Epidermal melanocyte (primary cell): ENCODE results near the gene AIG1.
"Not testable (repeated sequence)": the region's sequence is repeated elsewhere in the genome, so short reads cannot be mapped to it uniquely, and the experiment has no call there.

Source experiments
- DNase-seq: peaks from one replicate; pipeline ENCODE4 v3.0.0; 2011; ENCODE audit warnings: low spot score; ENCODE audit not compliant: insufficient read length

AIG1 gene, protein sequence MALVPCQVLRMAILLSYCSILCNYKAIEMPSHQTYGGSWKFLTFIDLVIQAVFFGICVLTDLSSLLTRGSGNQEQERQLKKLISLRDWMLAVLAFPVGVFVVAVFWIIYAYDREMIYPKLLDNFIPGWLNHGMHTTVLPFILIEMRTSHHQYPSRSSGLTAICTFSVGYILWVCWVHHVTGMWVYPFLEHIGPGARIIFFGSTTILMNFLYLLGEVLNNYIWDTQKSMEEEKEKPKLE

DNA sequence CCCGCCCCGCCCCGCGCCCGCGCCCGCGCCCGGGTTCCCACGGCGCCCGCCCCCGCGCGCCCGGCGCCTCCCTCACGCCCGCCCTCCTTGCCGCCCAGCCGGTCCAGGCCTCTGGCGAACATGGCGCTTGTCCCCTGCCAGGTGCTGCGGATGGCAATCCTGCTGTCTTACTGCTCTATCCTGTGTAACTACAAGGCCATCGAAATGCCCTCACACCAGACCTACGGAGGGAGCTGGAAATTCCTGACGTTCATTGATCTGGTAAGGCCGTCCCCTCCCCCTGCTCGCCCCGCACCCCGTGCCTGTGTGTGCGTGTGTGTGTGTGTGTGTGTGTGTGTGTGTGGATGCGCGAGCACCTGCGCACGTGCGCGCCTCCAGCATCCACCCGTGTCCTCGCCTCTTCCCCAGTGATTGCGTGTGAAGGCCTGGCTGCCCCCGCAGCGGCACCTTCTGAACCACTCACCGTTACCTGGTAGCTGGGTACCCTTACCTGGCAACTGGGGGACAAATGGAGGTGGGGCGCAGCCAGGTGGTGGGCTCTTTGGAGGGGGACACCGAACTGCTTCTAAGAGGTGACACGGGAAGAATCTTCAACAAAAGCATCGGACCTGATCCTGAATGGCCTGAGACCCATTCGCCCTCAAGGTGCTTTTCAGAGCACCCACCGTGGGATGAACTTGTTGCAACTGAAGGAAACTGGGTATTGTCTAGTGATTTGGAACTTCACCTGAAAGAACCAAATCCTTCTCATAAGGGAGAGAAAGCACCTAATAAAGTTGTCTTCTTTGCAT is at the start of gene AIG1:
Gene AIG1 (plus strand): TSS at position 84 of the 791 bp plus-strand sequence. CDS start 37 bp downstream, at position 121.
- DNase-seq, result no peak

DNA sequence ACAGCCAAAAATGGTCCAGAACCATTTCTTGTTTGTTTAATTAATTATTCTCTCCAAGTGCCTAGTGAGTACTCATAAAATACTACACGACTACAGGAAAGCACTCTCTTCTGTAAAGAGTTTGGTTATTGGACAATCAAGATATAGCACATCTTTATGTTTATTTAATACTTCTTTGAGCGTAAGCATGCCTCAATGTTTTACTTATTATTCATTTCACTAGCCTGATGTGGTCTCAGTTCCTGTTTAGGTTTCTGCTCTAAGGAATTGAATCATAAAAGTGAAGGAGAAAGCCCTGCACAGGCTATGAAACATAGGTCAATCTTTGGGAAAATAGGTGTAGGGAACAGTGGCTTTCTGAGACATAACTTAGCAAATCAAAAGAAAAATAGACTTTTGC is 45.9 kb upstream of the AIG1 start:
- DNase-seq, result no peak

DNA sequence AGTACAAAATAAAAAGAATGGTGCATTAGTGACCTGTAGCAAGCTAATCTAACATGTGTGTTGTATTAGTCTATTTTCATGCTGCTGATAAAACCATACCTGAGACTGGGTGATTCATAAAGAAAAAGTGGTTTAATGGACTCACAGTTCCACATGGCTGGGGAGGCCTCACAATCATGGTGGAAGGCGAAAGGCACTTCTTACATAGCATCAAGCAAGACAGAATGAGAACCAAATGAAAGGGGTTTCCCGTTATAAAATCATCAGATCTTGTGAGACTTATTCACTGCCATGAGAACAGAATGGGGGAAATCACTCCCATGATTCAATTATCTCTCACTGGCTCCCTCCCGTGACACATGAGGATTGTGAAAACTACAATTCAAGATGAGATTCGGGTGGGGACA is 45.4 kb upstream of the AIG1 start:
- no peak for DNase-seq

DNA sequence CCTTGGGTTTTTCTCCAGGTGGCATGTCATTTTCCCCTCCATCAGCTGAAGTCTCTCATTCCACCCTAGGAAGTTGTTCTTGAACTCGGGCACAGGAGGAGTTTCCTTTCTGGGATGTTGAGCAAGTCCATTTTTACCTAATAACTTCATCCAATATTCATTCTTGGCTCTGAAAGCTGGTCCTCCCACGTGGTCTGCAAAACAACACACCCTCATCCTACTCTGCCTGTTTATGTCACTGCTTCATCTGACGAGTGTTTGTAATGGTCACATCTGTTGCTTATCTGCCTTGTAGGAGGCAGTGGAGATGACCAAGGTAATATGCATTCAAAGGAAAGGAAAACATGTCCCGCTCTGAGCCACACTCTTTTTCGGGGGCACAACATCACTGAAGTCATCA is 41.7 kb upstream of the AIG1 start:
- no peak for DNase-seq

DNA sequence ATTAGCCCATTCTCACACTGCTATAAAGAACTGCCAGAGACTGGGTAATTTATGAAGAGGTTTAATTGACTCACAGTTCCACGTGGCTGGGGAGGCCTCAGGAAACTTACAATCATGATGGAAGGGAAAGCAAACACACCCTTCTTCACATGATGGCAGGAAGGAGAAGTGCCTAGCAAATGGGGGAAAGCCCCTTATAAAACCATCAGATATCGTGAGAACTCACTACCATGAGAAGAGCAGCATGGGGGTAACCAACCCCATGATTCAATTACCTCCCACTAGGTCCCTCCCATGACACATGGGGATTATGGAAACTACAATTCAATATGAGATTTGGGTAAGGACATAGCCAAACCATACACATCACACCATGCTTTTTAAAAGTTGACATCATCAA is 39.8 kb upstream of the AIG1 start:
- DNase-seq, result not testable (repeated sequence)

DNA sequence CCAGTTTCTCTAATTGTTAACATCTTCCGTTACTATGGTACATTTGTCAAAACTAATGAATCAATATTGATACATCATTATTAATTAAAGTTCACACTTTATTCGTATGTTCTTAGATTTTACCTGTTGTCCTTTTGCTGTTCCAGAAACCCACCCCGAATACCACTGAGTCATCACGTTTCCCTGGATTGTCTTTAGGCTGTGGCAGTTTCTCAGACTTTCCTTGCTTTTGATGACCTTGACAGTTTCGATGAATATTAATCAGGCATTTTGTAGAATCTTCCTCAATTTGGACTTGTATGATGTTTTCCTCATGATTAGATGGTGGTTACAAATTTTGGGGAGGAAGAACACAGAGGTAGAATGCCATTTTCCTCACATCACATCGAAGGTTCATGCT is 39.1 kb upstream of the AIG1 start:
- no peak for DNase-seq

DNA sequence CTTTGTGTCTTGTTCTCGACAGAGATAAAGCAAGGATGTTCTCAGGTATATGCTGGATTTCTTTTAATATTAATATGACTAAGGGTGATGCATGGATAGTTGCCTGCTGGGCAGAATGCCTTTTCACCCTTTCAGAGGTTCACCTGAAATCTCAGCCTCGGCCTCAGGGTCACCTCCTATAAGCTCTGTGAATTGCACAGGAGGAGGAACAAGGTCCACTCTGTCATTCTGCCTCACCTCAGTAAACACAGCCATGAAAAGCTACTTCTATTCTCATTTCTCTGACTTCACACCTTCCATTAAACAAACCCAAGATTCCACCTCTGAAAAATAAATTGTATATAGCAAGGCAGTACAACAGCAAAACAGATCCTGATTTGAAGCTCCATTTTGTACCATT is 38.1 kb upstream of the AIG1 start:
- no peak for DNase-seq

DNA sequence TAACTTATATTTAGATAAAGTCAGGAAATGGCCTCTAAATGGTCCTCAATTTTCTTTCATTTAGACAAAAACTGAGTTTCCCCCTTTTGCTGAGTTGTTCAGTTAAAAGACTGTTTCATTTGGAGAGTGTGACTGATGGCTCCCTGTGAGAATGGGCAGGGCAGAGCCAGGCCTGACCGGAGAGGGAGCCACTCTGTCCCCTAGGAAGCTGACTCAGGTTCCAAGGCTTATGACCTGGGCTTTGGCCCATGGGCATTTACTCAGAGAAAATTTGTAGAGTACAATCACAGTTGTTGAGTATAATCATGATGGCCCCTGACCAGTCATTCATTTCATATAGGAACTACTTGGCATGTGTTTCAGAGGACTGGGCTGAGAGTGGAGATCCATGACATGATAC is 37.0 kb upstream of the AIG1 start:
- DNase-seq, result no peak

DNA sequence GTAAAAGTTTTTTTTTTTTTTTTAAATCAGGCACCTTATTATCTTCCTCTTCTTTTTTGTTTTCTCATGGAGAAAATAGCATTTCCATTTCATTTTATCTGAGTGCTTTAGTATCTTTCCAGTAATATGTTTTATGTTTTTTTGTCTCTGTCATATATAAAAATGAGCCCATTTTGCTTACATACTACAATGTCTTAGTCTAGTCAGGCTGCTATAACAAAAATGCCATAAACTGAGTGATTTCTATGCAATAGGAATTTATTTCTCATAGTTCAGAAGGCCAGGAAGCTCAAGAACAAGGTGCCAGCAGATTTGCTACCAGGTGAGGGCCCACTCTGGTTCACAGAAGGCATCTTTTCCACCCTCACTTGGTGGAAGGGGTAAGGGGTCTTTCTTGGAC is 35.7 kb upstream of the AIG1 start:
- no peak for DNase-seq

DNA sequence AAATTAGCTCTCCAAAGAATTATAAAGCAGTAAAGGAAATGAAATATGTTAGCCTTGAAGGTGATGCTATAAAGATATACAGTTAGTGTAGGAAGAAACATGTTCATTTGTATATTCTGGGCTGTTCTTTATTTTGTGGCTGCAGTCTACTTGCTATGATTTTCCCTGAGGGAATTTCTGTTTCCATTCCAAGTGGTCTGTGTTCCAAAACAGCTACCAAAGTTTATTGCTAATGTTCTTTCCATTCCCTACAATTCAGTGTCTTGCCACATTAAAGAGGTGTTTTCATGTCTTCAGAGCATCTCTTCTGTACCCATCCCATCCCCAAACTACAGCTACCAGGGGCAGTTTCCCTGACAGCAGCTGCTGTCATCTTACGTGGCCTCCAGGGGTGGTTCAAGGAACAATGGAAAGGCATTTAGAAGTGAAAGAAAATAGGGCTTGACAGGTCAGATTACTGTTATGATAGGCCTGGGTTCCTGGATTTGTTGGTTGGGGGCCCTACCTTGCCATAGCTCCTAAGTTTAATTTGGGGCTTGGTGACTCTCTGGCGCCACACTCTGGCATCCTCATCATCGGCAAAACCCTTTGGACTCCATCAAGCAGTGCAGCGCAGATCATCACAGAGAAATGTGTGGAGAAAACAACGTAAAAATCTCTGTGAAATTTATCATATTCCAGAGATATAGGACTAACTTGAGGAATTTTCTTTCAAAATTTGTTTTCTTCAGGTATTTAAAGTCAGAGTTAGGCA is 33.8 kb upstream of the AIG1 start:
- no peak for DNase-seq

DNA sequence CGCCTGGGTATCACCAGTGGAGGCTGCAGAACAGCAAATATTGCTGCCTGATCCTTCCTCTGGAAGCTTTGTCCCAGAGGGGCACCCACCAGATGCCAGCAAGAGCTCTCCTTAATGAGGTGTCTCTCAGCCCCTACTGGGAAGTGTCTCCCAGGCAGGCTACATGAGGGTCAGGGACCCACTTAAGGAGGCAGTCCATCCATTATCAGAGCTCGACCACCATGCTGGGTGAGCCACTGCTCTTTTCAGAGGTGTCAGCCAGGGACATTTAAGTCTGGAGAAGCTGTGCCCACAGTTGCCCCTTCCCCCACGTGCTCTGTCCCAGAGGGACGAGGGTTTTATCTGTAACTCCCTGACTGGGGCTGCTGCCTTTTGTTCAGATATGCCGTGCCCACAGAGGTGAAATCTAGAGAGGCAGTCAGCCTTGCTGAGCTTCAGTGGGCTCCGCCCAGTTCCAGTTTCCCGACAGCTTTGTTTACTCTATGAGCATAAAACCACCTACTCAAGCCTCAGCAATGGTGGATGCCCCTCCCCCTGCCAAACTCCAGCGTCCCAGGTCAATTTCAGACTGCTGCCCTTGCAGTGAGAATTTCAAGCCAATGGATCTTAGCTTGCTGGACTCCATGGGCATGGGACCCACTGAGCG is 25.9 kb upstream of the AIG1 start:
- DNase-seq, result no peak

DNA sequence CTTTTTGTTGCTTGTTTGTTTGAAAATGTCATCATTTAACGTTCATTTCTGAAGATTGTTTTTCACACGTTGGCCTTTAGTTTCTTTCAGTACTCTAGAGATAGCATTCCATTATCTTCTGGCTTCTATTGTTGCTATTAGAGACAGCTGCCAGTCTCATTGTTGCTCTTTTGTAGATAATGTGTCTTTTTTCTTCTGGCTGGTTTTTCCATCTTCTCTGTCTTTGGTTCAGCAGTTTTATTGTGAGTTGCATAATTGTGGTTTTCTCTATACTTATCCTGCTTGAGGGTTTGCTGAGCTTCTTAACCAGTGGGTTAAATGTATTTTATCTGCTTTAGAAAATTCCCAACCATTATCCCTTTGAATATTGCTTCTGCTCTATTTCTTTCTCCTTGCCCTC is 23.2 kb upstream of the AIG1 start:
- DNase-seq, result no peak

DNA sequence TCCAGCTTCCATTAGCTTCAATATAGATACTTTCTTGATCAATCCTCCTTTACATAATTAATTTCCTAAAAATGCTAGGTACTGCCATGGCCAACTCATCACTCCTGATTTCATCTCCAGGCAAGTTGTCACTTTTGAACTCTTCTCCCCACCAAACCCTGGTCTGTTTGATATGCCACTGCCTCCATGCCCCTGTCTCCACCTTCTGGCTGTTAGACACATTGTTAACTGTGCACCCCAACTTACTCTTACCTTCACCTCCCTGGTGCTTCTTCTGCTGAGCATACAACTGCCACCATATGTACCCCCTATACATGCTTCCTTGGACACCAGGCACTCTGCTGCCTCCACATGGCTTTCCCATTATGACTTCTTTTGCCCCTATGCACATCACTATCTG is 21.9 kb upstream of the AIG1 start:
- no peak for DNase-seq

DNA sequence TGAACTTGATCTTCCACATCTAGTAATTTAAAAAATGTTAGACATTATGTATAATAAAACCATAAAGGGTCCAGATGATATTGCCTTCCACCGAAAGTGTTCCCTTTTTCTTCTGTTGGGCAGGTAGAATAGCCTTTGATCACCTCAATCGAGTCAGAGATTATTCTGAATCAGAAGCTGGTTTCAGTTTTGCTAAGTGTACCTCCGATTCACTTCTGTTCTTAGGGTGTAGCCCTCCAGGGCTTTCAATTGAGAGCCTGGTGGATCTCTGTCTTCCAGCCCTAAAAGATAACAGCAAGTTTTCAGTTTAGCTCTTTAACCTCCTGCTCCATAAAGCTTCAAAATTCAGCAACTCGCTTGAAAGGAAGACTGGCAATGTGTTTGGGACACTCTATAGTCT is 21.1 kb upstream of the AIG1 start:
- no peak for DNase-seq

DNA sequence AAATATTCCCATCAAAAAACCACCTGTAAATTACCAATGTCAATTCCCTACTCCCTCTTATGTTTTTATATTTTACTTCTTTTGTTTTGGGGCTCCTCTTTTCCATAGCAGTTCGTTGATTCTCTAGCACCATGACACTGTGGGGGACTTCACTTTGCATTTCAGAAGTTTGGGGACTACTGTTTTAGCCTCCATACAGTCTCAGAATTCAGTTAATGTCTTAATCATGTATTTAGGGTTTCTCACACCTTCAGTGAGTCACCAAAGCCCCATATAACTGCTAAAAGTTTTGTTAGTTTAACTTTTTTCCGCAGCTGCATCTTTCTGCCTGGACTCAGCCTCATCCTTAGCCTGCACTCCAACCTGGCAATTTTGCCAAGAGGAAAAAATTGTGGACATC is 20.7 kb upstream of the AIG1 start:
- DNase-seq, result no peak

DNA sequence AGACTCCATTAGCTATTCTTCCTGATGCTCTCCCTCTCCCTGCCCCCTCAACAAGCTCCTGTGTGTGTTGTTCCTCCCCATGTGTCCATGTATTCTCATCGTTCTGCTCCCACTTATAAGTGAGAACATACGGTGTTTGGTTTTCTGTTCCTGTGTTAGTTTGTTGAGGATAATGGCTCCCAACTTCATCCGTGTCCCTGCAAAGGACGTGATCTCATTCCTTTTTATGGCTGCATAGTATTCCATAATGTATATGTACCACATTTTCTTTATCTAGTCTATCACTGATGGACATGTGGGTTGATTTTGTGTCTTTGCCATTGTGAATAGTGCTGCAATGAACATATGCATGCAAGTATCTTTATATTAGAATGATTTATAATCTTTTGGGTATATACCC is 16.3 kb upstream of the AIG1 start:
- DNase-seq, result not testable (repeated sequence)

DNA sequence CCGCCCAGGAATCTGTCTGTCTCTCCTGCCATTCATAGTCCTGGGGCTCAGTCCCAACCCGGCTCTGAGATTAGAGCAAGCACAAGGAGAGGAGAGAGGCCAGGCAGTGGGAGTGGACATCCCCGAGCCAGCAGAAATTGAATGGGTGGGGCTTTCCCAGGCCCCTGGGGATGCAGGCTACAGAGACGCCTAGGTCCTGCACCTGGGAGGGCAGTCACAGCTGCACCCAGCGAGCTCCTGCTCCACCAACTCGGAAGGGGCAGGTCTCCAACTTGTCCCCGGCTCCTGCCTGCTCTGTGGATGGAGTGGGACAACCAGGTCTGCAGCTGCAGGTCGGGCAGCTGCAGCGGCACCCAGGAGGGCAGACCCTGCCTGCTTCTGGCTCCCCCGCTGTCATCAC is 11.1 kb upstream of the AIG1 start:
- no peak for DNase-seq

DNA sequence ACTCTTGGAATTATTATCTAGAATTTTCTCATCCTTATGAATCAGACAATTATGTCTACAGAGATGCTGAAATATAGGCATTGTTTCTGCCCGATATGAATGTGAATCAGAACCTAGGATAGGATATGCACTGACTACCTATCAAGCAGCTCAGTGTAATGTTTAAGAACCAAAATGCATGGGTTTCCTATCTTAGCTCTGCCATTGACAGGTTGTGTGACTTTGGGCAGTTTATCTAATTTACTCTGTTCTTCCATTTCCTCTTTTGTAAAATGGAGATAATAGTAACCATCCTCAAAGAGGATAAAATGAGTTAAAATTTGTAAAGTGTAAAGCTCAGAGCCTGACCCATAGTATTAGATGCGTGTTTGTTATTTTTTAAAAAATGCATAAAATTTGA is 10.2 kb upstream of the AIG1 start:
- no peak for DNase-seq

DNA sequence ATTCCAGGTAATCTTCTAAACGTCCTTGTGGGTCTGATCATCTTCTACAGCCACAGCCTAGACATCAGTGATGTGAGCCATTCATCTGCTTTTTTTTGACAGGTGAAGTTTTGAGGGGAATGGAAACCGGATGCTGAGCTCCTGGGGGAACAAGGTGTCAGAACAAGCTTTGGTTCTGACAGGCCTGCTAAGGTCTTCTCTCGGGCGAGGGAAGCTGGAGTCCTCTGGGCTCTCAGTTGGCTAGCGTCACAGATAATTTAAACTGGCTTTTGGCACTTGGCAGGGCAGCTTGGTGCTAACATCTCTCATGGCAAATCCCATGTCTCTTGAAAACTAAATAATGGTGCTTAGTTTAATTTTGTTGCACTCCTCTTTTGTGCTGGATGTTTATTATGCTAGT is 8.4 kb upstream of the AIG1 start:
- no peak for DNase-seq

DNA sequence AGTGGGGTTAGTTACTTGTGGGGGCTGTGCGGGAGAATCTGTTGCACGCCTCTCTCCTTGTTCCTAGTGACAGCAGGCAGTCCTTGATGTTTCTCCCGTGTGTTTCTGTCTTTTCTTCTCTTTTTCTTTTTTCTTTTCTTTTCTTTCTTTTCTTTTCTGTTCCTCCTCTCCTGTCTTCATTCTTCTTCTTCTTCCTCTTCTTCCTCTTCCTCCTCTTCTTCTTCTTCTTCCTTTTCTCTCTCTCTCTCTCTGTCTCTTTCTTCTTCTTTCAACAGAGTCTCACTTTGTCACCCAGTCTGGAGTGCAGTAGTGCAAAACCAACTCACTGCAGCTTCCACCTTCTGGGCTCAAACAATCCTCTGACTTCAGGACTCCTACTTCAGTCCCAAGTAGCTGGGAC is 6.8 kb upstream of the AIG1 start:
- no peak for DNase-seq

DNA sequence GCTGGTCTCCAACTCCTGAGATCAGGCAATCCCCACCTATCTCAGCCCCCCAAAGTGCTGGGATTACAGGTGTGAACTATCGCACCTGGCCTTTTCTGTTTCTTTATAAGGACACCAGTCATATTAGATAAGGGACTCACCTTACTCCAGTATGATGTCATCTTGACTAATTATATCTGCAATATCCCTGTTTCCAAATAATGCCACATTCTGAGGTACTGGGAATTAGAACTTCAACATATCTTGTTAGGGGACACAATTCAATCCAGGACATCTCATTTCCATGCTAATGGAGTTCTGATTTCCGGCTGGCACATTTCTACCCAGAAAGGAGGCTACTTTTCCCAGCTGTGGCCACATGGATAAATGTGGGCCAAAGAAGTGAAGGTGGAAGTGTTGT is 6.4 kb upstream of the AIG1 start:
- no peak for DNase-seq

DNA sequence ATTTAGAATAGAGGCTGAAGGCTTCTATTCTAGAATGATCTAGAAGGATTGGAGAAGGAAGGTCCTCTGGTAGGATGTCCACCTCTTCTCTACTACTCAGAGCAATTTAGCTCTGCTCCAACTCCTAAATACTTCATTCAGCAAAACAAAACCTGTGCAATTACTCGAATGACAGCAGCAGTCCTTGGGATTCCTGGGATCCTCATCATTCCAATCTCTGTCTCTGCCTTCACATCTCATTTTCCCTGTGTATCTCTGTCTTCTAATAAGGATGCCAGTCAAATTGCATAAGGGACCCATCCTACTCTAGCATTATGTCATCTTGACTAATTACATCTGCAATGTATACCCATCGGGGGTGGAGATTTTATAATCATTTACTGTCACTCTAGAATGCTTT is 5.5 kb upstream of the AIG1 start:
- DNase-seq, result no peak
